ENCODE data around the gene THOC6. TPM values are rescaled to one million over a fixed set of nuclear protein-coding genes. Genes with fewer than 3 reads are reported as not detected.

THOC6 gene
- 32.2 and 40.7 TPM in 2 replicates for total RNA-seq

GRCh38 chr16:3023669-3024478, at the start of gene THOC6, which contains the start of gene HCFC1R1:
TSS of gene THOC6 (plus strand) at chr16:3024035. CDS start at chr16:3024327, 292 bp downstream.
TSS of gene HCFC1R1 (minus strand) at chr16:3023942. CDS start at chr16:3023941, 1 bp downstream.

GRCh38 chr16:2980227-2981176, 43.3 kb upstream of the THOC6 start, which contains the start of gene PKMYT1:
TSS of gene PKMYT1 (minus strand) at chr16:2980446. CDS start at chr16:2979657, 789 bp downstream.

DNA sequence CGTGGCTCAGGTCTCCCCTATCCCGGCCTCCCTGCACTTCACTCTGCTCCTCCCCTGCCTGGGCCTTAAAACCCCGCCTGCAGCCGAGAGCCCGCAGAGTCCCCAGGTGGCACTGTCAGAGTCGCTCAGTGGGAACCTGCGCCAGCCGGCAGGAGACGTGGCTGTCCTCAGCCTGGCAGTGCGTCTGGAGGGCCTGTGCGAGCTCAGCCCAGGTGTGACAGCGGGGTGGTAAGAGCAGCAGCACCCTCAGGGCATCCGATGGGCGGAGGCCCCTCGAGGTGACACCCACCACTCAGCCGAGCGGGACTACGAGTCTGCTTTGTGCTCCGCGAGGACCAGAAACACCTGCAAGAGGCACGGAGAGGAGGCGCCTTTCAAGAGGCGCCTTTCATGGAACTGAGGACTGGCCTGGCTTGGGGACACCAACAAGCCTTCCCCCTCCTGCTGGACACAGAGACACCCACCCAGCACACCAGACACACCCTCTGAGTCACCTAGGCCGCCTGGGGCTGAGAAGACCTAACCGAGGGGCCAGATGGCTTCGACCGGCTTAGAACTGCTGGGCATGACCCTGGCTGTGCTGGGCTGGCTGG, 10.9 kb upstream of the THOC6 start, which contains the start of gene CLDN9:
TSS of gene CLDN9 (plus strand) at position 96 of the 593 bp plus-strand sequence. CDS start at position 536, 440 bp downstream.

DNA sequence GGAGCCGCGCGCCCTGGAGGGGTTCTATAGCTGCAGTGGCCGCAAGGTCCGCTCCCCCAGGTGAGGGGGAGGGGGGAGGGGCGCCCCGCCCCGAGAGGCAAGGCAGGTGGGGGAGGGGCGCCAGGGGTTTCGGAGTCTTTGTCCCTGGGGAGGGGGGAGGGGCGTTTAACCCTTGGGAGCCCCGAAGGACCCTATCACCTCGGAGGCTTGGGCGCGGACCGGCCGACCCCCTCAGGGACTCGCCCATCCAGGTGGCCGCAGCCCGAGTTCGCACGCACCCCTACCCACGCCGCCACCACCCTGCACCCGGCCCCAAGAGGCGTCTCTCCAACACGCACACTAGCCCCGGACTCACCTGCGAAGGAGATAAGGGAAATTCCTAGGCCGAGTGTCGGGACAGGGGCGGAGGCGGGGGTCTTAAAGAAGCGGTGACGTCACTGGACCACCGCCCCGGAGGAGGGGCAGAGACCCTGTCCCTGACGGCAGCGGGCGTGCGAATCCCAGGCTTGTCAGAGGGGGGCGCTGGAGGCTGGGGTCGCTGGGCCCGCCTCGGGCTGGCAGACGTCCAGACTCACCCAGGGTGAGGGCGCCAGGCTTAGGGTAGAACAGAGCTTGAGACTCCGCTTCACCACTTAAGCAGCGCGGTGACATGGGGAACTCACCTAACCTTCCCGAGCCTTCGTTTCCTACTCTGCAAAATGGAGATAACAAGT, 5.9 kb upstream of the THOC6 start, which contains the start of gene CLDN6:
TSS of gene CLDN6 (minus strand) at position 390 of the 713 bp plus-strand sequence. CDS start 2,162 bp downstream, outside the sequence.

GRCh38 chr16:3020247-3020603, 3.6 kb upstream of the THOC6 start, which contains the start of gene TNFRSF12A:
TSS of gene TNFRSF12A (plus strand) at chr16:3020368. CDS start at chr16:3020398, 30 bp downstream.

GRCh38 chr16:3036726-3037315, 13.0 kb downstream of the THOC6 start, which contains the start of gene BICDL2:
TSS of gene BICDL2 (minus strand) at chr16:3036944. CDS start at chr16:3035496, 1,448 bp downstream.

GRCh38 chr16:3045758-3046640, 22.2 kb downstream of the THOC6 start, which contains the start of gene MMP25:
TSS of gene MMP25 (plus strand) at chr16:3046561. CDS start at chr16:3046918, 357 bp downstream.

DNA sequence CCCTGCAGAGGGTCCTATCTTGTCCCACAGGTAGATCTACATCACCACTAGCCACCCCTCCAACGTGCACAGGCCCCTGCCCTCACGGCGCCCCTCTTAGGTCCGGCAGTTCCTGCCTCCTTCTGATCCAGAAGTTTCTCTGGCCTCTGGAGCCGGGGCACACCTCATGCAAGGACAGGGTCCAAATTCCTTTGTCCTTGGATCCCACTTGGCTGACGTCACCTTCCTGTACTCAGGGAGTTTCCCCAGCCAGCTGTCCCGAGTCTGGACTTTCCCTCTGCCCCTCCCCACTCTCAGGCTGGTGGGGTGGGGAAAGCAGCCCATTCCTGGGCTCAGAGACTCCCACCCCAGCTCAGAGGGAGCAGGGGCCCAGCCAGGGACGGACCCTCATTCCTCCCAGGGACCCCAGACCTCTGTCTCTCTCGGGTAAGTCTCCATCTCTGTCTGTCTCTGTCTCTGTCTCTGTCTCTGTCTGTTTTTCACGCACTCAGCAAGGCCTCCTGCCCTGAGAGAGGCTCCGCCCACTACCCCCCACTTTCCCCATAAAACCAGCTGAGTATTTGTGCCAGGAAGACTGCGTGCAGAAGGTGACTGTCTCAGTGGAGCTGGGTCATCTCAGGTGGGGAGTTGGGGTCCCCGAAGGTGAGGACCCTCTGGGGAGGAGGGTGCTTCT, 41.4 kb downstream of the THOC6 start, which contains the start of gene IL32:
TSS of gene IL32 (plus strand) at position 572 of the 673 bp plus-strand sequence. CDS start 172 bp downstream, outside the sequence.

Small RNAs within 50 kb of the gene (small RNA-seq; reads per million reads assigned to genes)
- gene LINC00514 (ENCODE audit: low replicate concordance) = 0.13 reads per million

Other genes starting within 250 kb of the THOC6 start
- gene ELOB, start 246.8 kb upstream of the THOC6 start, total RNA-seq = 154 and 313 TPM in 2 replicates
- not detected in 2 replicates for gene PRSS33, start 236.5 kb upstream of the THOC6 start, total RNA-seq
- not detected in 2 replicates for gene PRSS41, start 225.6 kb upstream of the THOC6 start, total RNA-seq
- not detected in 2 replicates for gene PRSS21, start 206.8 kb upstream of the THOC6 start, total RNA-seq
- gene ZG16B, start 193.7 kb upstream of the THOC6 start, total RNA-seq = 0.29 TPM in 1 of 2 replicates, not detected in the other
- gene PRSS22, start 165.9 kb upstream of the THOC6 start, total RNA-seq = 2.7 TPM in 1 of 2 replicates, not detected in the other
- 53.0 and 83.3 TPM in 2 replicates for gene FLYWCH2, start 140.8 kb upstream of the THOC6 start, total RNA-seq
- 42.2 and 55.8 TPM in 2 replicates for gene FLYWCH1, start 112.1 kb upstream of the THOC6 start, total RNA-seq
- not detected in 2 replicates for gene KREMEN2, start 59.8 kb upstream of the THOC6 start, total RNA-seq
- 1.1 and 12.2 TPM in 2 replicates for gene PAQR4, start 54.7 kb upstream of the THOC6 start, total RNA-seq
- 0.22 and 27.1 TPM in 2 replicates for gene PKMYT1, start 43.6 kb upstream of the THOC6 start, total RNA-seq
- not detected in 2 replicates for gene CLDN9, start 11.1 kb upstream of the THOC6 start, total RNA-seq
- gene CLDN6, start 5.9 kb upstream of the THOC6 start, total RNA-seq = 0.14 and 0.22 TPM in 2 replicates
- 216 and 619 TPM in 2 replicates for gene TNFRSF12A, start 3.7 kb upstream of the THOC6 start, total RNA-seq
- 11.6 and 21.7 TPM in 2 replicates for gene HCFC1R1, start 93 bp upstream of the THOC6 start, total RNA-seq
- under 0.01 TPM in 1 of 2 replicates, not detected in the other for gene BICDL2, start 12.9 kb downstream of the THOC6 start, total RNA-seq
- gene MMP25, start 22.5 kb downstream of the THOC6 start, total RNA-seq = not detected in 2 replicates
- 3.7 and 21.7 TPM in 2 replicates for gene IL32, start 41.6 kb downstream of the THOC6 start, total RNA-seq
- gene ZSCAN10, start 75.3 kb downstream of the THOC6 start, total RNA-seq = not detected in 2 replicates
- gene ZNF205, start 88.6 kb downstream of the THOC6 start, total RNA-seq = 17.9 and 20.0 TPM in 2 replicates
- 8.3 and 11.4 TPM in 2 replicates for gene ZNF213, start 111.0 kb downstream of the THOC6 start, total RNA-seq
- gene OR1F1, start 164.2 kb downstream of the THOC6 start, total RNA-seq = not detected in 2 replicates
- 12.9 and 14.0 TPM in 2 replicates for gene ZNF200, start 211.1 kb downstream of the THOC6 start, total RNA-seq
- not detected in 2 replicates for gene MEFV, start 232.6 kb downstream of the THOC6 start, total RNA-seq

Data from placental pericyte (primary cell).